PC-9 (cell line): Measurements from ENCODE around the gene TBC1D2B. TPM values are rescaled to one million over a fixed set of nuclear protein-coding genes. Genes with fewer than 3 reads are reported as not detected.

Experiments used
- BruUV-seq: library from RNA; stranded (reverse); fragments of 400-500 nt; replicated peaks from 2 replicates; lab custom pipeline; 2021; lab: Mats Ljungman, UMichigan
- CTCF ChIA-PET: fragments of 300-600 bp; sonication (Branson Sonifier 250); formaldehyde crosslinking; loops from one replicate; lab custom pipeline; 2022; ENCODE audit warnings: antibody characterized with exemption; lab: Charles Lee
- POLR2A ChIA-PET: fragments of 300-600 bp; sonication (Branson Sonifier 250); formaldehyde crosslinking; loops from one replicate; lab custom pipeline; 2022; ENCODE audit warnings: antibody characterized with exemption; ENCODE audit not compliant: unreplicated experiment; lab: Charles Lee
- DNase-seq, 2 experiments: peaks; one replicate each; pipeline versions ENCODE4 v3.0.0 to v3.0.0-alpha.2; 2015 to 2022; ENCODE audit warnings: mixed read lengths in 1 of 2
- H2AFZ ChIP-seq: fragments of 200-600 bp; sonication (generic); 2 replicates; pipeline ENCODE4 v1.8.1; 2017; ENCODE audit warnings: antibody characterized with exemption
- H3F3A ChIP-seq: fragments of 200-600 bp; sonication (generic); 2 replicates; pipeline ENCODE4 v1.8.1; 2017; ENCODE audit warnings: antibody characterized with exemption, mild to moderate bottlenecking, low read depth; ENCODE audit not compliant: insufficient read depth
- H3K27ac ChIP-seq: fragments of 200-600 bp; sonication (generic); 2 replicates; pipeline ENCODE4 v1.6.1; 2016; ENCODE audit warnings: mixed run types
- H3K27me3 ChIP-seq: fragments of 200-600 bp; sonication (generic); 2 replicates; pipeline ENCODE4 v1.6.1; 2016; ENCODE audit warnings: low read depth, mixed run types; ENCODE audit not compliant: insufficient read depth
- H3K36me3 ChIP-seq: fragments of 200-600 bp; sonication (generic); 2 replicates; pipeline ENCODE4 v1.6.1; 2016; ENCODE audit warnings: low read depth, mixed run types
- H3K4me1 ChIP-seq: fragments of 200-600 bp; sonication (generic); replicated peaks from 2 replicates; pipeline ENCODE4 v1.6.1; 2016; ENCODE audit warnings: mixed run types; ENCODE audit not compliant: insufficient read depth
- H3K4me2 ChIP-seq: fragments of 200-600 bp; sonication (generic); 2 replicates; pipeline ENCODE4 v1.6.1; 2017; ENCODE audit warnings: mixed run types
- H3K4me3 ChIP-seq: fragments of 200-600 bp; sonication (generic); 2 replicates; pipeline ENCODE4 v1.6.1; 2016; ENCODE audit warnings: mixed run types
- H3K79me2 ChIP-seq: fragments of 200-600 bp; sonication (generic); 2 replicates; pipeline ENCODE4 v1.6.1; 2017; ENCODE audit warnings: low read depth, mixed run types
- H3K9me2 ChIP-seq: fragments of 200-600 bp; sonication (generic); 2 replicates; pipeline ENCODE4 v1.8.1; 2017; ENCODE audit warnings: mild to moderate bottlenecking; ENCODE audit not compliant: insufficient read depth
- H3K9me3 ChIP-seq: fragments of 200-600 bp; sonication (generic); 2 replicates; pipeline ENCODE4 v1.8.1; 2016; ENCODE audit warnings: low read depth; ENCODE audit not compliant: insufficient read depth
- H4K20me1 ChIP-seq: fragments of 200-600 bp; sonication (generic); 2 replicates; pipeline ENCODE4 v1.8.1; 2017; ENCODE audit not compliant: insufficient read depth
- EZH2 ChIP-seq: fragments of 200-600 bp; sonication (generic); IDR thresholded peaks from 2 replicates; pipeline ENCODE4 v1.8.0; 2017; ENCODE audit warnings: antibody characterized with exemption, low read depth
- intact Hi-C: fragments of 100-400 bp; cut with micrococcal nuclease; formaldehyde crosslinking; loops from one replicate; pipeline ENCODE4 v1.10.0; 2022; ENCODE audit not compliant: unreplicated experiment
- total RNA-seq: library from RNA; stranded (reverse); gene quantifications from 2 replicates; pipeline ENCODE4 v1.2.3, GENCODE V29; 2021
- TF ChIP-seq, protein P1 (sequence below): fragments of 200-600 bp; sonication (generic); conservative IDR thresholded peaks from 2 replicates; pipeline ENCODE4 v1.6.1; 2017; ENCODE audit warnings: mixed run types, antibody characterized with exemption, mild to moderate bottlenecking, moderate library complexity

Gene TBC1D2B
- total RNA-seq, 1 experiment from 2014 or later: 27.7 TPM

- Histone ChIP-seq H2AFZ (no peak overlapping the region), H3K4me1 (peaks cover 33% of the 10 kb centered on the region), H3K27ac (no peak overlapping the region), H3K36me3 (no peaks in the 10 kb centered on the region), H3K4me3 (no peak overlapping the region), H3K9me2 (no peaks in the 10 kb centered on the region), H3K27me3 (no peaks in the 10 kb centered on the region), H3K4me2 (no peak overlapping the region), H4K20me1 (no peaks in the 10 kb centered on the region), H3K79me2 (peaks cover 13% of the 10 kb centered on the region), H3F3A (peaks cover 18% of the 10 kb centered on the region; the same call in 1 of the 2 replicates), H3K9me3 (no peaks in the 10 kb centered on the region)
- BruUV-seq: no TSS peak
- ChIA-PET POLR2A (interaction anchor here (0.6 kb wide), 1 partner anchor 36 kb away, joined by 3 read pairs; no protein-coding TSS in a partner anchor), CTCF (no interaction called here)
- DNase-seq: no peak
- intact Hi-C loops: no loop called here
- no peak for TF ChIP-seq EZH2
- TF ChIP-seq, protein P1, sequence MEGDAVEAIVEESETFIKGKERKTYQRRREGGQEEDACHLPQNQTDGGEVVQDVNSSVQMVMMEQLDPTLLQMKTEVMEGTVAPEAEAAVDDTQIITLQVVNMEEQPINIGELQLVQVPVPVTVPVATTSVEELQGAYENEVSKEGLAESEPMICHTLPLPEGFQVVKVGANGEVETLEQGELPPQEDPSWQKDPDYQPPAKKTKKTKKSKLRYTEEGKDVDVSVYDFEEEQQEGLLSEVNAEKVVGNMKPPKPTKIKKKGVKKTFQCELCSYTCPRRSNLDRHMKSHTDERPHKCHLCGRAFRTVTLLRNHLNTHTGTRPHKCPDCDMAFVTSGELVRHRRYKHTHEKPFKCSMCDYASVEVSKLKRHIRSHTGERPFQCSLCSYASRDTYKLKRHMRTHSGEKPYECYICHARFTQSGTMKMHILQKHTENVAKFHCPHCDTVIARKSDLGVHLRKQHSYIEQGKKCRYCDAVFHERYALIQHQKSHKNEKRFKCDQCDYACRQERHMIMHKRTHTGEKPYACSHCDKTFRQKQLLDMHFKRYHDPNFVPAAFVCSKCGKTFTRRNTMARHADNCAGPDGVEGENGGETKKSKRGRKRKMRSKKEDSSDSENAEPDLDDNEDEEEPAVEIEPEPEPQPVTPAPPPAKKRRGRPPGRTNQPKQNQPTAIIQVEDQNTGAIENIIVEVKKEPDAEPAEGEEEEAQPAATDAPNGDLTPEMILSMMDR: no peak
Measured at GRCh38 chr15:78054518-78054917, 23.0 kb downstream of the TBC1D2B start.

- ChIA-PET CTCF (no interaction called here), POLR2A (no interaction called here)
- no peak overlapping the region for H3K27ac ChIP-seq
- H3F3A ChIP-seq: peaks cover 13% of the 10 kb centered on the region; the same call in 1 of the 2 replicates
- BruUV-seq: no TSS peak
- no peaks in the 10 kb centered on the region for H4K20me1 ChIP-seq
- no peak for DNase-seq
- H3K79me2 ChIP-seq: peaks cover 11% of the 10 kb centered on the region
- H3K9me2 ChIP-seq: no peaks in the 10 kb centered on the region
- no peak overlapping the region for H3K4me3 ChIP-seq
- intact Hi-C loops: no loop called here
- TF ChIP-seq, protein P1: no peak
- no peak for TF ChIP-seq EZH2
- H2AFZ ChIP-seq: no peak overlapping the region
- no peaks in the 10 kb centered on the region for H3K9me3 ChIP-seq
- H3K4me1 ChIP-seq: peaks cover 18% of the 10 kb centered on the region
- H3K4me2 ChIP-seq: no peak overlapping the region
- no peaks in the 10 kb centered on the region for H3K27me3 ChIP-seq
- H3K36me3 ChIP-seq: no peaks in the 10 kb centered on the region
Measured at GRCh38 chr15:78052545-78052944, 25.0 kb downstream of the TBC1D2B start.

DNA sequence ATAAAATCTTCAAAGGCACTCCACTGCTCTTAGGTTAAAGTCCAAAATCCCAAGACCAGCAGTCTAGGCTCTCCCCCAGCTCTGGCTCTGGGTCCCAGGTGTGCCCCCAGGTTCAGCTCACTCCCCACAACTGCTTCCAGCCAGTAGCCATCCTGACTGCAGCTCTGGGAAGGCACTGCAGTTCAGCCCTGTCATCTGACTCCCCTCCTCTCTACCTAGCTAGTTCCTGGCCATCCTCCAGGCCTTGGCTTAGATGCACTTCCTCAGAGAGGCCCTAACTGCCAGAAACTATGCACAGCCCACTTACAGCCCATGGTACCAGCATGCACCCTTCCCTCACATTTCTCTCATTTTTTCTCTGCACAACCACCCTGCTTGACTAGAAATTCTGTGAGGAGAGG, 25.5 kb downstream of the TBC1D2B start:
- no peaks in the 10 kb centered on the region for H4K20me1 ChIP-seq
- no peaks in the 10 kb centered on the region for H3K9me2 ChIP-seq
- no peak overlapping the region for H3K4me2 ChIP-seq
- intact Hi-C loops: no loop called here
- ChIA-PET CTCF (interaction anchor here (0.6 kb wide), 1 partner anchor 20 kb away, joined by 3 read pairs; no protein-coding TSS in a partner anchor), POLR2A (interaction anchor here (0.6 kb wide), 1 partner anchor 20 kb away, joined by 3 read pairs; no protein-coding TSS in a partner anchor)
- no peak overlapping the region for H3K27ac ChIP-seq
- H3F3A ChIP-seq: peaks cover 7% of the 10 kb centered on the region; the same call in 1 of the 2 replicates
- TF ChIP-seq, protein P1: no peak
- TF ChIP-seq EZH2: no peak
- no peak overlapping the region for H3K4me3 ChIP-seq
- H3K4me1 ChIP-seq: peaks cover 13% of the 10 kb centered on the region
- no peak for DNase-seq
- H3K79me2 ChIP-seq: peaks cover 7% of the 10 kb centered on the region; the same call in 1 of the 2 replicates
- no TSS peak for BruUV-seq
- no peaks in the 10 kb centered on the region for H3K27me3 ChIP-seq
- no peak overlapping the region for H2AFZ ChIP-seq
- no peaks in the 10 kb centered on the region for H3K9me3 ChIP-seq
- H3K36me3 ChIP-seq: no peaks in the 10 kb centered on the region
